ENCODE measurements around the gene LY6G5C.

LY6G5C gene

GRCh38 chr6:31691078-31691463 is 10.2 kb upstream of the LY6G5C start:
- DNase-seq, result no peak

DNA sequence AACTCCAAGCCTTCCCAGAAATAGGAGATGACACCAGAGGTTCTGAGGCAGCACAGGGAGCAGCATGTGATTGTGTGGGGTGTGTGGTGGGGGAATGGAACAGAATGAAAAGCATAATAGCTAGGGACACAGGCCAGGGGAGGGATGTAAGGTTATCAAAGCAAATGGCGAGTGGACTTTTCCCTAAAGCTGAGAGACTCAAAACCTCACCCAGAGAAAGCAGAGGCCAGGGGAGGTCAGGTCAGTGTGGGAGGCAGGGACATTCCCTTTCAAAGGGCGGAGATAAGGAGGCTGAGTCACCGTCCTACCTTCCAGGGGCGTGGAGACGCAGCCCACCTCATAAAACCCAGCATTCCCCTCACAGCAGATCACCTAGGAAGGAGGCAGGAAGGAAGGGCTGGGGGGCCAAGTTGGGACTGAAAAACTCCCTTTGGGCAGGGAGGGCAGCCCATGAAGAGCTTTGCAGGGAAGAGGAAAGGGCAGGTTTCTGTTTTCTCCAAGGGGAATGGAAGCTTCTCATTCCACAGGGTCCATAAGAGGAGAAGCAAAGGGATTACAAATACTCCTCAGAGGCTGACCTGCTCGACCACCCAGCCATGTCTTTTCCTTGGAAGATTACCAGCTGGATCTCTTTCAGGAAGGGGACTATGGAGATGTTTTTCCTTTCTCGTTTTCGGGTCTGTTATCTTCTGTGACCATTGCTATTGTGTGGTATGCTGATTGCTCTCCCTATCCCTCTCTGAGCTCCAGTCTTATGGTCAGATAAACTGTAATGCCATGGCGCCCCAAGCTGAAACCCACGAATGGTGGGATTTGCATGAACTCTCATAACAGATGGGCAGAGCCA is 9.6 kb upstream of the LY6G5C start:
- DNase-seq, result no peak

- no peak for DNase-seq
Observed at GRCh38 chr6:31689249-31690110, 8.6 kb upstream of the LY6G5C start.

- no peak for DNase-seq
Observed at GRCh38 chr6:31687860-31688693, 7.2 kb upstream of the LY6G5C start.

- no peak for DNase-seq
Observed at GRCh38 chr6:31687321-31687720, 6.5 kb upstream of the LY6G5C start.

DNA sequence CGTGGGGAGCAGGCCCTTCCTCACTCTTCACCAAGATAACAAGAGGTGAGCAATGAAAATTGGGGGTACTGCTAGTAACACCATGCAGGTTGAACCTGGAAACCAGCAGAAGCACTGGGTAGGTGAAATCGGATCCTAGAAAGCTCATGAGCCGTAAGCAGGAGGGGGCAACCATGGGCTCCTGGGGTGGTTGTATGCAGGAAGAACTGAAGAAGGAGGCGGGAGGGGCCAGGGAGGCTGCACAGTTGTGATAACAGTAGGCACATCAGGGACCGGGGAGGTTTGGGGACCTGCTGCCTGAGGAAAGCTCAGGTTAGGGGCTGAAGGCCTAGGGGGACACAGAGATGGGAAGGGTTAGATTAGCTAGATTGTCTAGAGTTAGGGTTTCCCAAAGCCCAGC is 5.6 kb upstream of the LY6G5C start:
- no peak for DNase-seq

- no peak for DNase-seq
Observed at GRCh38 chr6:31683591-31683990, 2.7 kb upstream of the LY6G5C start.

DNA sequence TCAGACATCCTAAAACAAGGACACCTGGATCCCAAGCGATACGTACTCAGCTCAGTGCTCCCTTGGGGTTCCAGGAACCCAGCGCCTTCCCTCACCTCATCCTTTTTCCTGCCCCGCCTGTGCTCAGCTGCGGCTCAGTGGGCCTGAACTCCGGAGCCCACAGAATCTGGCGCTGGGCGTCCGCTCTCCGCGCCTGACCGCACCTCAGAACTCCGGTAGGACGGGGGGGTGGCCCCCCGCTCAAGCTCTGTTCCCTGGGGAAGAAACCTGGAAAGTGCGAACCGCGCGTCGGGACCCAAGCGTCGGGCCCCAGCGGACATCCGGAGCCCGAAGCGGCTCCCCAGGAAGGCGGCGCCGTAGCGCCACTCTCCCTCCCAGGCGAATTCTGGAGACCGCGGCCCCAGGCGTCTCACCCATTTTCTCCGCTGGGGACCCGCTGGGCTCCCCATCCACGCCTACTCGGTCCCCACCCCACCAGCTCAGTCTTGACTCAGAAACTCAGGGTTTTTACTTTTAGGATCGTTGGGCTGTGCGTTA is 336 bp upstream of the LY6G5C start:
- DNase-seq, result peak; percentile 30 to 35

DNA sequence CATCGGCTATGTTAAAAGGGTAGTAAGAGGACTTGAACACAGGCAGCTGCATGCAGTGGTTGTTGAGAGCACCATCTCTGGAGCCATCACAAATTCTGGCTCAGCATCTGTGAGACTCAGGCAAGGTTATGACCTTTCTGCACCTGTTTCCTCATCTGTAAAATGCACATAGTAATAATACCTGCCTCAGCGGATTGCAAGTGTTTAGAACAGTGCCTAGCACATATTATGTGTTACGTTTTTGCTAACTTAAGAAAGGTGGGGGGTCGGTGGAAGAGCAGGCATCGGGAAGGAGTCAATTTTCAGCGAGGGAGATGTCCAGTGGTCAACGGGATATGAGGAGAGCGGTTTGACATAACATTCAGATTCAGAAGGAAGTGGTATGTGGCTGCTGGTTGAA is 2.9 kb downstream of the LY6G5C start:
- DNase-seq, result no peak

DNA sequence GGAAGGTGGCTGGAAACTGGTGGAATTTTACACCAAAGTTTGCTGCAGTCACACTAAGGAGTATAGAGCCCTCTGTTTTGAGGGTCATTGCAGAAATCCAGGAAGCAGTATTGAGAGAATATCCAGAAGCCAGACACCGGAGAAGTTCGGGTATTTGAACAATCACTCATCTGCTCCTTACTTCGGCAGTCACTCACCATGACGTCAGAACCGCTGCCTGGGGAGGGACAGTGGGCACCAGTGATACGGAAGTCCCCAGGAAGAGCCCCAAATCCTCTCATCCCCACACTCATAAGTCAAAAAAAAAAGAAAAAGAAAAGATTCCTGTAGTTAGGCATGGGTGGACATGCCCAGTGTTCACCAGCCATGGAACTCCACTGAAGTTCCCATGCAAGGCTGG is 4.0 kb downstream of the LY6G5C start:
- no peak for DNase-seq

- DNase-seq, result no peak
Observed at GRCh38 chr6:31676322-31676903, 4.5 kb downstream of the LY6G5C start.

DNA sequence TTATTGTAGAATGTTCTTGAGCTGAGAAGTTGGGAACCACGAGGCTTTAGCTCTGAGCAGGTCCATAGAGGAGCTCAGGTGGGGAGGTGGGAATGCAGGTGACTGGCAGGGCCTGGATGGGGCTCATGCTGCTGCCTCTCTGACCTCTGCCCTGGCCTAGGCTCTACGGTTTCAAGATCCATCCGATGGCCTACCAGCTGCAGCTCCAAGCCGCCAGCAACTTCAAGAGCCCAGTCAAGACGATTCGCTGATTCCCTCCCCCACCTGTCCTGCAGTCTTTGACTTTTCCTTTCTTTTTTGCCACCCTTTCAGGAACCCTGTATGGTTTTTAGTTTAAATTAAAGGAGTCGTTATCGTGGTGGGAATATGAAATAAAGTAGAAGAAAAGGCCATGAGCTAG is 11.2 kb downstream of the LY6G5C start, which contains the start of gene LY6G5B:
Gene LY6G5B, plus strand, starts transcription at position 301 of the 400 bp plus-strand sequence. CDS start 975 bp downstream, outside the sequence.
- DNase-seq, result no peak

- no peak for DNase-seq
Observed at GRCh38 chr6:31666337-31666965, 14.4 kb downstream of the LY6G5C start.

- peak; percentile 98 for DNase-seq
Observed at GRCh38 chr6:31665501-31666336, 15.1 kb downstream of the LY6G5C start, which contains the start of gene CSNK2B. Gene CSNK2B, plus strand, starts transcription at chr6:31666080. Its CDS starts 752 bp downstream, at chr6:31666832.

- DNase-seq, result peak; percentile 94
Observed at GRCh38 chr6:31664790-31665500, 15.9 kb downstream of the LY6G5C start, which contains the start of gene GPANK1. Gene GPANK1, minus strand, starts transcription at chr6:31664997. Its CDS starts 519 bp downstream, at chr6:31664478.

- DNase-seq, result no peak
Observed at GRCh38 chr6:31663961-31664789, 16.7 kb downstream of the LY6G5C start.

DNA sequence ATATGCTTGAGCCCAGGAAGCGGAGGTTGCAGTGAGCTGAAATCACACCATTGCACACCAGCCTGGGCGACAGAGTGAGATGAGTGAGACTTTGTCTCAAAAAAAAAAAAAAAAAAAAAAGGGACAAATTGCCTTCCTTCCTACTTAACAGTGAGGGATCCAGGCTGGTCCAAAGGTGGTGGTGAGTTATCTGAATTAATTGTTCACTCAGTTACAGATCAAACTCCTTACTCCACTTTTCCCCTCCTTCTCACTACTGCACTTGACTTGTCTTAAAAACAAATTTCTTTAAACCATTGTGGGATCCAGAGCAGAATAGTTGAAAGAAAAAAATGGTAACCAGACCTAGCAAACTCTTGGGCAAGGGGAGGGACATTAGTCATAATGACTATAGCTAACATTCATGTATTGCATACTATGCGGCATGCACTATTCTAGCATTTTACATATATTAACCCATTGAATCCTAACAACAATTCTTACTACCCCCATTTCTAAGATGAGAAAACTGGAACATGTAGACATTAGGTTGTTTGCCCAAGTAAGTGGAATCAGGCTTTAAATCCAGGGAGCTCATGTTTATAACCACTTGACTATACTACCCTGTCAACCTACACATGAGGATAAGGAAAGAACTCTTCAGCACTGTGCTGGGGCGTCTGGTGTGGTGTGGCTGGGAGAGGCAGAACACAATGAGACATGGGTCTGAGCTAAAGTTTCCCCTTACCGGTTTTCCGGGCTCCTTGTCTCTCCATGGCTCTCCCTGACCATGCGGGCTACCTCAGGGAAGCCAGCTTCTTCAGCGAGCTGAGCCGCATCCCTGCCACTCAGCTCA is 17.5 kb downstream of the LY6G5C start:
- no peak for DNase-seq

All from CD4-positive, alpha-beta T cell treated with Interleukin-4 for 1 hour (primary cell).